Hematopoietic multipotent progenitor cell (in vitro differentiated cells): ENCODE measurements around the gene MAML3. TPM values are rescaled to one million over a fixed set of nuclear protein-coding genes. Genes with fewer than 3 reads are reported as not detected.
A peak's percentile ranks its signal among the peaks of the same experiment; 100 is the strongest.

ENCODE experiments used
- DNase-seq, 3 donors: peaks; one replicate each; pipeline ENCODE4 v3.0.0-alpha.2; 2011 to 2015; ENCODE audit warnings: low read depth in 2 of 3, low spot score in 2 of 3
- total RNA-seq: library from RNA; depleted of rRNA; stranded (reverse); fragments of >200 nt; gene quantifications from one replicate; pipeline ENCODE4 v1.2.3, GENCODE V29; 2012

Gene MAML3
- total RNA-seq, 1 donor: 27.2 TPM

DNA sequence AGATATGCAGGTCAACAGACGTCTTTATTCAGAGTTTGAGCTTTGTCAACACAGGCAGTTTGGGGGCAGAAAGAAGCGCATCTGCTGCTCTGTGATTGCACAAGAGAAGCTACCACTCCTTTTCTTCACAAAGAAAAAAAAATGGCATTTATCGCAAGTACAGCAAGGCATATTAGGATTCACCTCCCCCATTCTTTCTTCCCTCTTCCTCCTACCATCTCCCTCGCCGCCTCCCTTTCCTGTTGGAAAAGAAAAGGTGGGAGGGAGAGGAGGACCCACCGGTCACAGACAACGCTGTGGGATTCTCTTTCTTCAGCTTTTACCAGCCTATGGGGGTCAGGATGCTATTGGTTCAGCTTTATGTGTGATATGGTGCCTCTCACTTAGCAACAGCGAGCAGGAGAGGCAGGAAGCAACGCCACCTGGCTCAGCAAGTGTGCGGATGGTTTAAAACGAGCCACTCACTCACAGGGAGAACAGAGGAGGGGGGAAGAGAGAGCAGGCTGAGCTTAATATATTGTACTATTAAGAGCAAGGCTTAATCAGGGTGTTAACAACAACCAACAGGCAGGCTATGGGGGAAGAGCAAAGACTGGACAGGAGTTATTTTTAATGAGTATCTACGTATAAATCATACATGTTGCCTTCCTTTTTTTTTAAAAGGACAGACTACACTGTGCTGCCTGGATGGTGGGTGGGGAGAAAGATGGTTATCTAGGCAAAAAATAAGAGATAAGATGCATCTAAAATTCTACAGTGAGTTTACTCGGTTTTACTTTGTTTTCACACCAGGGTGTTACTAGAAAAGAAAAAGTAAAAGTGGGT, 104.7 kb downstream of the MAML3 start:
- DNase-seq: peak in 2 of 3 donors; percentile 87 to 94

DNA sequence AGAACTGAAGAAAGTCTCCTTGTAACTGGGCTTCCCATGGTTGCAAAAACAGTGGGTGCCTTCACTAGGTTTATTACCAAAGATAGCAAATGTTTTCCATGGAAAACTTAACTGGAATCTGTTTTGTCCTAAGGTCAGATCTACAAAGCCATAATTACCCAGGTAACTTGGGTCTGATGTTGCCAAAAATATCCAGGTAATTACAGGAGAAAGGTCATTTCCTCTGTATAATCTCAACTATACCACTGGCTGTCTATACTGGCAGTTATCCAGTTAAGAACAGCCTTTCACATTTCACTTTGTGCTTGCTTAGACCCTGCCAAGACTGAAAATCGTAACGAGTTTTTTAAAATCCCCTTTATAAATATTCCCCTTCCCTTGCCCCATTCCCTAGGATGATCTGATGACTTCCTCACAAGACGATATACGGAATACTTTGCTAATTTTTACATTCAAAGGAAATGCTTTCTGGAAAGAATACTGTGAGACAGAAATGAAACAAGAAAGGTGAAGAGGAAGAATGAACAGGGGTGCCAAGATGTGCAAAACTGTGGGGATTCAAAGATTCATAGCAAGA, 105.5 kb downstream of the MAML3 start:
- no peak for DNase-seq

DNA sequence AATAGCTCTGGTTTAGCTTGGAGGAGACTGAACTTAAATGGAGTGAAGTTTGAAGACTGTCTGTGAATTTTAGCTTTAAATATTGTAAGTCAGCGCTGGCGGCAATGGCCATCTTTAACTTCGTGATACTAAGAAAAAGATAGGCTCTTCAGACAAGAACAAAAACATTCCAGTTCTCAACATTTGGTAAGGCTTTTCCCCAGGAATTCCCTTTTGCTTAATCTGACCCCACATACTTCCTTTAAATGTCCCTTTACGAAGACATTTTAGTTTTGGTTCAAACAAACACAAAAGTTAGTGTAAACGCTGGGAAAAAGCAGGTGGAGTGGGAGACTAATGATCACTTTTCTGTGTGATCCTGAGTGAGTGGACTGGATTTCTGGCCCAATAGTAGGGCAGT, 106.2 kb downstream of the MAML3 start:
- DNase-seq: no peak

GRCh38 chr4:140047017-140047640, 106.9 kb downstream of the MAML3 start:
- no peak for DNase-seq

- no peak for DNase-seq
Observed at GRCh38 chr4:140046543-140046942, 107.4 kb downstream of the MAML3 start.

DNA sequence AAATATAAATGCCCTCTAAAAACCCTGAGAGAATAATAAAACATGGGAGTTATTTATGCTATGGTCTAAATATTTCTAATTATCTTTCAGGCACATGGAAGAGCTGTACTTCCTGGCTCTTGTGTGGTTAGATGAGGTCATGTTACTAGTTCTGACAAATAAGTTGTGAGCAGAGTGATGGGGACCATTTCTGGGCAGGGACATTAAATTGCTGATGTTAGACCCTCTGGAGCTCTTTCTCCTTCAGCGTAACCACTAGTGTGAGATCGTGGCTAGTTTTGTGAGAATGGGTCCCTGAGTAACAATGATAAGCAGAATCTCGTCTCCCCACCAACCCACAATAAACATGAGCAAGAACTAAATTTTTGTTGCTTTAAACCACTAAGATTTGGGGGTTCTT, 108.0 kb downstream of the MAML3 start:
- peak in 2 of 3 donors; percentile 57 to 80 for DNase-seq

- no peak for DNase-seq
Observed at GRCh38 chr4:140044337-140044902, 109.6 kb downstream of the MAML3 start.

- DNase-seq: peak in 2 of 3 donors; percentile 57 to 79
Observed at GRCh38 chr4:140042634-140043033, 111.3 kb downstream of the MAML3 start.

DNA sequence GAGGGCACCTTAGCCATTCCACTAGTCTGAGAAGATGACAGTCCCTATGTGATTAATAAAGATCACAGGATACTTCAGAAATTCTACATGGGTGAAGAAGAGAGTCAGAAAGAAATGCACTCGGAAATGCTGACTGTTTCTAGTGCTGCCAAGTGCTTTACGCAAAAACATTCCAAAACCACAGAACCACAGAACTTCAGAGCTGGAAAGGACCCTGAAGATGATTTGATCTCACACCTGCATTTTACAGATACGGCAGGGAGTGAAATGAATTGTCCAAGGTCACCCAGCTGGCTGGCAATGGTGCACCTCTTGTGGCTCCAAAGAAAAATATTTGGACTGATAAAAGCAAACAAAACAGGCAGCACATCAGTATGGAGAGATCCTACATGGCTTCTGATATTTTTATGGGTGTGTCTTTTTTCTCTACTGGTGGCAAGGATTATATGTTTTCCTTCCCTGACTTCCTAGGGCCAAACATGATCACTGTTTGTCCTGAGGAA, 115.9 kb downstream of the MAML3 start:
- DNase-seq: no peak

GRCh38 chr4:140037353-140038030, 116.5 kb downstream of the MAML3 start:
- no peak for DNase-seq

DNA sequence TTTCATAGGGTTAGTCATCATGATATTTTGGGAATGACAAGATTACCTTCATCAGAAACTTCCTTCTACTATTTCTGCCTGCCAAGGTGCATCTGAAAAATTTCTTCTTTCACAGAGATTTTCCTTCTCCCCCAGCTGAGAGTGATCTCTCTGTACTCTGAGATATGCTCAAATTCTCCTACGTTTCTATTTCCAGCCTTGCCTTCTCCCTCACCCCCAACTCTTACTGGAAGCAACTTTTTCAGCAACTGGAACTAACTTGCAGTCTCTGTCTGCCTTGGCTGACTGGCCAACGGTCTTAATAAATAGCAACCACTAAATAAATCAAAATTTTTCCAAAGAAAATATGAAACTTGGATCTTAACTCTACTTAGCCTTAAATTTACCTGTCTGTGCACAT, 122.3 kb downstream of the MAML3 start:
- DNase-seq: no peak

DNA sequence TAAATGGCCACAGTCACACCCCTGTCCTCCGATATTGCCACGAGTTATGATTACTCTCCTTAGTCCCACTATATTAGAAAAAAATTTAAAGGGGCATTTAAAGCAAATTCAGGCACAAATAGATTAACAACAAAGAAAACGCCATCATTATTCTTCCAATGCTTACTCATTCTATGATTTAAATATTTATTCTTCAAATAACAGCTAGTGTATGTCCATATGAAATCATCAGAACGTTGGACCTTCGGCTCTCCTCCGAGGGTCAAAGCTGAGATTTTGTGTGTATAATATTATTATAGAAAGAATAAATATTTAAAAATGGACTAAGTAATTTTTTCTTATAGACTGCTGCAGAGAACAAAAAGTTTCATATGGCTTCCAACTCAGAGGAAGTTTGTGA, 122.9 kb downstream of the MAML3 start:
- no peak for DNase-seq

GRCh38 chr4:140028676-140029517, 125.1 kb downstream of the MAML3 start:
- DNase-seq: no peak

- DNase-seq: no peak
Observed at GRCh38 chr4:140028101-140028500, 125.9 kb downstream of the MAML3 start.

DNA sequence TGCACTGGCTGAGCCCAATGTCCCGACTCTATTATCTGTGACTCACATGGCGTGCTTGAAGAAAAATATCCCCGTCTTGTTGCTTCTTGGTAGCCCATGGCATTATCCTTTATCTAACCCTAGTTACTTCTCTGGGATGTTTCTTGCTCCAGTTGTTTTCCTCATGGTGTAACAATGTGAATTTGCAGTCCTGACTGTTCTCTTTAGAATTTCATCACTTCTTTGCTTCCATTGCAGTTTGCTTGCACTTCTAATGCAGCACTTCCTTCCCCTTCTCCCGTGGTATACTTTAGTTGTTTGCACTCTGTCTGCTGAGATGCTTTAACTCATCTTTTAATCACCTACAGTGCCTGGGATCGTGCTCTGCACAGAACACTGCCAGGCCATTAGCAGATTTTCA, 126.9 kb downstream of the MAML3 start:
- DNase-seq: no peak

GRCh38 chr4:140025470-140025869, 128.5 kb downstream of the MAML3 start:
- no peak for DNase-seq

DNA sequence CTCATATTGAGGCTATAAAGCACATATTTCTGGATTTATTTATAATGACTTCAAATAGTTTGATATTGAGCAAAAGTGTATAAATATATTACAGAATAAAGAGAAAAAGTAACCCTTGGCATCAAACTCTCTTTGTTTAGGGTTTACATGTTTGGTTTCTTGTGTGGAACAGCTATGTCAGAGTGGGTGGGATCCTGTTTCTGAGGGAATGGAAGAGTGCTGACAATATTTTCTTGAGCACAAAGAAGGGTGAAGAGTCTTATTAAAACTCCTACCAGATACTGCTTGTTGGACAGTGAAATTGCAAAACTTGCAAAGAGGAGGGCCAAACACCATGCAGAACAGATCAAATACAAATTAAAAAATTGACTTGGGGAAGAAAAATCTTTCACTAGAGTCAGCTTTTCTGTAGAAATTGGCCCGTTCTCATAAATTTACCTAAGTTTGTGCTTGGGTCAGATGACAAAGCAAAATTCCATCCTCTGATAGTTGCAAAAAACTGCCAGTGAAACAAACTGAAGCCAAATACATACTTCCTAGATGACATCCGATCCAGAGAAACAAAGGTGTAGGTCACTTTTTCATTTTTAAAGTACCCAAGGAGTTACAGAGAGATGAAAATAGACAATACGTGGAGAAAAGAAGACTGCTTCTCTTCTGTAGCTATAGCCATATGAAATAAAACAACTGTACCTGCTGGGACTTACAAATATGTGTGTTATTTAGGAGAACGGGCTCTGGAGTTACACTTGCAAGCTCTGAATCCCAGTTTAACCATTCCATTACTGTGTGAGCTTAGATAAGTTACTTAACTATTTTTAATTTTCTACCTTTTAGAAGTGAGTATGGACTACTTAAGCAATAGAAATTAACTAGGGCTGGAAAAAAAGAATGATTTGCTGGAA, 133.3 kb downstream of the MAML3 start:
- peak in 1 of 3 donors; percentile 24 for DNase-seq

- no peak for DNase-seq
Observed at GRCh38 chr4:140019619-140020347, 134.2 kb downstream of the MAML3 start.
